HEK293 (cell line): ENCODE results near the gene ANKRD13A.

Source experiments
- CTCF ChIP-seq: fragments of 450-650 bp; formaldehyde crosslinking; IDR thresholded peaks from 2 replicates; pipeline ENCODE4 v1.5.1; 2016; ENCODE audit warnings: missing biosample characterization, missing genetic modification characterization
- ELK4 ChIP-seq: IDR thresholded peaks from 2 replicates; pipeline ENCODE4 v1.6.1; 2011; ENCODE audit warnings: mild to moderate bottlenecking, low read depth, low read length, borderline replicate concordance
- FEZF1 ChIP-seq: fragments of 450-650 bp; formaldehyde crosslinking; IDR thresholded peaks from 2 replicates; pipeline ENCODE4 v1.5.1; 2016; ENCODE audit warnings: missing biosample characterization, missing genetic modification characterization
- KLF7 ChIP-seq: fragments of 450-650 bp; formaldehyde crosslinking; IDR thresholded peaks from 2 replicates; pipeline ENCODE4 v1.5.1; 2016; ENCODE audit warnings: missing biosample characterization, missing genetic modification characterization, borderline replicate concordance
- OSR2 ChIP-seq: fragments of 450-650 bp; formaldehyde crosslinking; IDR thresholded peaks from 2 replicates; pipeline ENCODE4 v1.5.1; 2016; ENCODE audit warnings: missing biosample characterization, missing genetic modification characterization
- YY1 ChIP-seq: fragments of 450-650 bp; formaldehyde crosslinking; IDR thresholded peaks from 2 replicates; pipeline ENCODE4 v1.5.1; 2018; ENCODE audit warnings: missing biosample characterization, missing genetic modification characterization
- ZBTB1 ChIP-seq: fragments of 450-650 bp; formaldehyde crosslinking; IDR thresholded peaks from 2 replicates; pipeline ENCODE4 v1.5.1; 2016; ENCODE audit warnings: missing biosample characterization, missing genetic modification characterization
- ZIC2 ChIP-seq: fragments of 450-650 bp; formaldehyde crosslinking; IDR thresholded peaks from 2 replicates; pipeline ENCODE4 v1.5.1; 2016; ENCODE audit warnings: missing biosample characterization, missing genetic modification characterization
- ZNF133 ChIP-seq: fragments of 450-650 bp; formaldehyde crosslinking; IDR thresholded peaks from 2 replicates; pipeline ENCODE4 v1.5.1; 2016; ENCODE audit warnings: missing biosample characterization, missing genetic modification characterization
- ZNF544 ChIP-seq: fragments of 450-650 bp; formaldehyde crosslinking; IDR thresholded peaks from 2 replicates; pipeline ENCODE4 v1.5.0; 2017; ENCODE audit warnings: missing biosample characterization, missing genetic modification characterization
- ZNF610 ChIP-seq: fragments of 450-650 bp; formaldehyde crosslinking; IDR thresholded peaks from 2 replicates; pipeline ENCODE4 v1.5.1; 2016; ENCODE audit warnings: missing biosample characterization, missing genetic modification characterization, borderline replicate concordance
- ZXDB ChIP-seq: fragments of 450-650 bp; formaldehyde crosslinking; IDR thresholded peaks from 2 replicates; pipeline ENCODE4 v1.5.1; 2016; ENCODE audit warnings: missing biosample characterization, missing genetic modification characterization
- TF ChIP-seq, protein P1 (sequence below): fragments of 450-650 bp; formaldehyde crosslinking; IDR thresholded peaks from 2 replicates; pipeline ENCODE4 v1.5.1; 2016; ENCODE audit warnings: missing biosample characterization, missing genetic modification characterization
- TF ChIP-seq, protein P2 (sequence below): fragments of 450-650 bp; formaldehyde crosslinking; IDR thresholded peaks from 2 replicates; pipeline ENCODE4 v1.5.1; 2016; ENCODE audit warnings: missing biosample characterization, missing genetic modification characterization

DNA sequence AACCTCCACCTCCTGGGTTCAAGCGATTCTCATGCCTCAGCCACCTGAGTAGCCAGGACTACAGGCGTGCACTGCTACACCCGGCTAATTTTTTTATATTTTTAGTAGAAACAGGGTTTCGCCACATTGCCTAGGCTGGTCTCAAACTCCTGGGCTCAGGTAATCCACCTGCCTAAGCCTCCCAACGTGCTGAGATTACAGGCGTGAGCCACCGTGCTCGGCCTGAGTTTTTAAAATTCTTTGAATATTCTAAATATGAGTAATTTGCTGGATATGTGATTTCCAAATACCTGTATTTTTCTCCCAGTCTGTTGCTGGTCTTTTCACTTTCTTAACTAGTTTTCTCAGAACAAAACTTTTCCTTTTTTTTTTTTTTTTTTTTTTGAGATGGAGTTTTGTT, 30.4 kb upstream of the ANKRD13A start:
- TF ChIP-seq YY1 (no peak), ZNF544 (tag by site-specific recombination) (no peak), ZBTB1 (tag by site-specific recombination) (no peak), ZIC2 (no peak), CTCF (tag by site-specific recombination) (no peak), ELK4 (no peak), ZNF610 (tag by site-specific recombination) (no peak), KLF7 (tag by site-specific recombination) (no peak), ZNF133 (tag by site-specific recombination) (no peak), OSR2 (no peak), FEZF1 (tag by site-specific recombination) (no peak), ZXDB (tag by site-specific recombination) (no peak)
- TF ChIP-seq, protein P1, sequence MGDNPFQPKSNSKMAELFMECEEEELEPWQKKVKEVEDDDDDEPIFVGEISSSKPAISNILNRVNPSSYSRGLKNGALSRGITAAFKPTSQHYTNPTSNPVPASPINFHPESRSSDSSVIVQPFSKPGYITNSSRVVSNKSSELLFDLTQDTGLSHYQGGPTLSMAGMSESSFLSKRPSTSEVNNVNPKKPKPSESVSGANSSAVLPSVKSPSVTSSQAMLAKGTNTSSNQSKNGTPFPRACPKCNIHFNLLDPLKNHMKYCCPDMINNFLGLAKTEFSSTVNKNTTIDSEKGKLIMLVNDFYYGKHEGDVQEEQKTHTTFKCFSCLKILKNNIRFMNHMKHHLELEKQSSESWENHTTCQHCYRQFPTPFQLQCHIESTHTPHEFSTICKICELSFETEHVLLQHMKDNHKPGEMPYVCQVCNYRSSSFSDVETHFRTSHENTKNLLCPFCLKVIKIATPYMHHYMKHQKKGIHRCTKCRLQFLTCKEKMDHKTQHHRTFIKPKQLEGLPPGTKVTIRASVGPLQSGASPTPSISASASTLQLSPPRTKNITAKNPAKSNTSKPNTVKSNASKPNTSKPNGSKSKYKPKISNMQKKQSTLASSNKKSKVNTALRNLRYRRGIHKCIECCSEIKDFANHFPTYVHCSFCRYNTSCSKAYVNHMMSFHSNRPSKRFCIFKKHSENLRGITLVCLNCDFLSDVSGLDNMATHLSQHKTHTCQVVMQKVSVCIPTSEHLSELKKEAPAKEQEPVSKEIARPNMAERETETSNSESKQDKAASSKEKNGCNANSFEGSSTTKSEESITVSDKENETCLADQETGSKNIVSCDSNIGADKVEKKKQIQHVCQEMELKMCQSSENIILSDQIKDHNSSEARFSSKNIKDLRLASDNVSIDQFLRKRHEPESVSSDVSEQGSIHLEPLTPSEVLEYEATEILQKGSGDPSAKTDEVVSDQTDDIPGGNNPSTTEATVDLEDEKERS (tag by site-specific recombination) = no peak
- TF ChIP-seq, protein P2, sequence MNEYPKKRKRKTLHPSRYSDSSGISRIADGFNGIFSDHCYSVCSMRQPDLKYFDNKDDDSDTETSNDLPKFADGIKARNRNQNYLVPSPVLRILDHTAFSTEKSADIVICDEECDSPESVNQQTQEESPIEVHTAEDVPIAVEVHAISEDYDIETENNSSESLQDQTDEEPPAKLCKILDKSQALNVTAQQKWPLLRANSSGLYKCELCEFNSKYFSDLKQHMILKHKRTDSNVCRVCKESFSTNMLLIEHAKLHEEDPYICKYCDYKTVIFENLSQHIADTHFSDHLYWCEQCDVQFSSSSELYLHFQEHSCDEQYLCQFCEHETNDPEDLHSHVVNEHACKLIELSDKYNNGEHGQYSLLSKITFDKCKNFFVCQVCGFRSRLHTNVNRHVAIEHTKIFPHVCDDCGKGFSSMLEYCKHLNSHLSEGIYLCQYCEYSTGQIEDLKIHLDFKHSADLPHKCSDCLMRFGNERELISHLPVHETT (tag by site-specific recombination) = no peak
